Left ventricle myocardium inferior (tissue), 1 donor: ENCODE results near the gene DMRT2. TPM values are rescaled to one million over a fixed set of nuclear protein-coding genes. Genes with fewer than 3 reads are reported as not detected.

Experiments
- DNase-seq: peaks from one replicate; pipeline ENCODE4 v3.0.0-alpha.2; 2020
- H3K27ac ChIP-seq: fragments of 200-600 bp; replicated peaks from 2 replicates; pipeline ENCODE4 v1.8.0; 2021
- H3K27me3 ChIP-seq: fragments of 200-600 bp; 2 replicates; pipeline ENCODE4 v1.8.0; 2021; ENCODE audit warnings: low read depth
- H3K36me3 ChIP-seq: fragments of 200-600 bp; 2 replicates; pipeline ENCODE4 v1.8.0; 2021
- H3K4me1 ChIP-seq: fragments of 200-600 bp; 2 replicates; pipeline ENCODE4 v1.8.0; 2021
- H3K4me3 ChIP-seq: fragments of 200-600 bp; 2 replicates; pipeline ENCODE4 v1.8.0; 2021; ENCODE audit warnings: mild to moderate bottlenecking, moderate library complexity
- H3K9me3 ChIP-seq: fragments of 200-600 bp; replicated peaks from 2 replicates; pipeline ENCODE4 v1.8.0; 2021
- intact Hi-C: fragments of 100-400 bp; cut with micrococcal nuclease; formaldehyde crosslinking; loops from one replicate; pipeline ENCODE4 v1.11.0; 2022
- total RNA-seq: library from RNA; stranded (reverse); fragmentation: NEBNext Ultra II Directional; extraction: Animal tissue kit (Norgen Biotek cat#: 25700); gene quantifications from one replicate; pipeline ENCODE4 v1.2.1, GENCODE V29; 2021
- TF ChIP-seq, protein P1 (sequence below): fragments of 200-600 bp; IDR thresholded peaks from 2 replicates; pipeline ENCODE4 v1.8.0; 2021; ENCODE audit warnings: antibody characterized with exemption, mild to moderate bottlenecking, borderline replicate concordance
- donor health status: DM: no; HTN: yes; CAD: no; lungs with severe emphysema.

Gene DMRT2
- total RNA-seq, 1 donor from 2014 or later: not detected

DNA sequence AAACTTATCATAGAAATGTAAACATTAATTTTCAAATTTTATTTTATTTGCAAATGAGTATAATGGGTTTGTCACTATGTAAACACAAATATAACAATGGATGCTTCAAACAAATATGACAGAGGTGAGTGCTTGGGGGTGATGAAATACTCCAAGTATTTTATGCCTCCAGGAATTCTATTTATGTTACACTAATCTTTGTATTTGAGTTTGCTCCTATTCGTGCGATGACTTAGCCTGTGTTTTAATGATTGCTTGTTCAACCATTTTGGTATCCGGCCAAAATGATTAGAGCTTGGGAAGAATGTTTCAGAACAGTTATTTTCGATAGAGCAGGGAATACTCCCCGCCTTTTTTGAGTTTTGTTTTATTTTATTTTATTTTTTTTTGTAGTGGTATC lies 5.0 kb downstream of the DMRT2 start:
- Histone ChIP-seq H3K36me3 (no peaks in the 10 kb centered on the region), H3K4me3 (no peak overlapping the region), H3K27ac (no peak overlapping the region), H3K9me3 (no peaks in the 10 kb centered on the region), H3K27me3 (peaks cover 100% of the 10 kb centered on the region), H3K4me1 (peaks cover 29% of the 10 kb centered on the region)
- TF ChIP-seq, protein P1, sequence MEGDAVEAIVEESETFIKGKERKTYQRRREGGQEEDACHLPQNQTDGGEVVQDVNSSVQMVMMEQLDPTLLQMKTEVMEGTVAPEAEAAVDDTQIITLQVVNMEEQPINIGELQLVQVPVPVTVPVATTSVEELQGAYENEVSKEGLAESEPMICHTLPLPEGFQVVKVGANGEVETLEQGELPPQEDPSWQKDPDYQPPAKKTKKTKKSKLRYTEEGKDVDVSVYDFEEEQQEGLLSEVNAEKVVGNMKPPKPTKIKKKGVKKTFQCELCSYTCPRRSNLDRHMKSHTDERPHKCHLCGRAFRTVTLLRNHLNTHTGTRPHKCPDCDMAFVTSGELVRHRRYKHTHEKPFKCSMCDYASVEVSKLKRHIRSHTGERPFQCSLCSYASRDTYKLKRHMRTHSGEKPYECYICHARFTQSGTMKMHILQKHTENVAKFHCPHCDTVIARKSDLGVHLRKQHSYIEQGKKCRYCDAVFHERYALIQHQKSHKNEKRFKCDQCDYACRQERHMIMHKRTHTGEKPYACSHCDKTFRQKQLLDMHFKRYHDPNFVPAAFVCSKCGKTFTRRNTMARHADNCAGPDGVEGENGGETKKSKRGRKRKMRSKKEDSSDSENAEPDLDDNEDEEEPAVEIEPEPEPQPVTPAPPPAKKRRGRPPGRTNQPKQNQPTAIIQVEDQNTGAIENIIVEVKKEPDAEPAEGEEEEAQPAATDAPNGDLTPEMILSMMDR: no peak
- no peak for DNase-seq
- intact Hi-C loops: no loop called here

DNA sequence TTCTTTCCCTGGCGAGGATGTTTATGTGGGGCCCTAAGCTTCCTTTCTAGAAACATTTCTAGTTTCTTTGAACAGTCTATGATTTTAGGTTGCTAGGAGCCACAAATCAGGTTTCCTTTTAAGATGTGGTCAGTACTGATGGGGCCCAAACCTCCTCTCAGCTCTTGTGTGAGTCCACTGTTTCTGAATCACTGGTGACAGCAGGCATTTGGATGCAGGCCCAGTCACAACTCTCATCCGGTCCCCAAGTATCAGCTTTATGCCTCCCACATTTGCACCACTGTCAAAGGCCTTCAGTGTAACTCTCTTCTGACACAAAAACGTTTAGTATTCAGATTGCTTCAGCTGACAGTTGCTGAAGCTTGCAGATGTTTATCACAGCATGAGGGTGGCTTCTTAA lies 7.8 kb downstream of the DMRT2 start:
- TF ChIP-seq, protein P1: no peak
- Histone ChIP-seq H3K27me3 (peaks cover 99% of the 10 kb centered on the region), H3K4me1 (peaks cover 1% of the 10 kb centered on the region), H3K27ac (no peak overlapping the region), H3K9me3 (no peaks in the 10 kb centered on the region), H3K36me3 (no peaks in the 10 kb centered on the region), H3K4me3 (no peak overlapping the region)
- intact Hi-C loops: no loop called here
- DNase-seq: no peak

DNA sequence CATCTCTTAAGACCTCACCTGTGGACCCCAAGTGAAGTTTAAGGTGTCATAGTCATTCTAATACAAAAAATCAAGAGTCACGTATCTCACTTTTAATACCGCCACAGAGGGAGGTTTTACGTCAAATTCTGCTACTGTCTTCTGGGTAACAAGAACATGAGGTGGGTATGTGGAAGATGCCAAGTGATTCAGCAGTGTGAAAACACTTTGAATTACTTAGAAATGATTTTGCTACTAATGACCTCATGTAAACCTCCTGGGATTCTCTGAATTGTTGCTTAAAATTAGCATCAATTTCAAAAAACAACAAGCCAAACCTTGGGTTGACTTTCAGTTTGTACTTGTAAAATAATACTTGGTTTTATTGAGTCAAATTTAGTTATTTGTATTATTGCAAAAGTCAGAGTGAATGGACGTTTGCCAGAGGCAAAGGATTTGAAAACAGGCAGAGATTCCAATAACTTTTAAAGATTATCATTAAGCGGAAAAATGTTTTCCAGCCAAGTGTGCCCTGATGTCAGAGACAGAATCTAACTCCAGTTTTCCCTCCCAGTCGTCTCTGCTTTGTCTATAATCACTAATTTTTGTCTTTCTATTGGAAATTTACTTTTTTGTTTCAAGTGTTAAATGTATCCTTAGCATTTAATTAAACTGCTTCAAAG lies 8.8 kb downstream of the DMRT2 start:
- Histone ChIP-seq H3K36me3 (no peaks in the 10 kb centered on the region), H3K4me3 (no peak overlapping the region), H3K9me3 (no peaks in the 10 kb centered on the region), H3K27me3 (peaks cover 89% of the 10 kb centered on the region), H3K27ac (no peak overlapping the region), H3K4me1 (no peaks in the 10 kb centered on the region)
- TF ChIP-seq, protein P1: no peak
- no peak for DNase-seq
- intact Hi-C loops: no loop called here

DNA sequence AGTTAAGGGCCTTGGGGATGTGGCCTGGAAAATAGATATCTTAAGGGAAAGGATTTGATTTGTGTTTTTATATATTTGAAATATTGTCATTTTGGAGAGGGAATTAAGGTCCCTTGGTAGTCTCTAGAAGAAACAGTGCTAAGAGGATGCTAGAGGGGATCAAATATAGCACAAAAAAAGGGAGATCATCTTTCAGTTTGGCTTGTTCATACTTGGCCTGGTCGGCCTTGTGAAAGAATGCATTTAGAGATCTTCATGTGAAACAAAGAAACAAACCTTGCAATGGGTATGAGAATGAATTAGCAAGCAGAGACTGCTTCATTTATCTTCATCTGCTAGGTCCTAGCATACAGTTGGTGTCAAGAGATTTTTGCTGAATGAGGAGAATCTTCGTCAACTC lies 15.0 kb downstream of the DMRT2 start:
- H3K4me1 ChIP-seq: no peaks in the 10 kb centered on the region
- no peak for DNase-seq
- TF ChIP-seq, protein P1: no peak
- peaks cover 36% of the 10 kb centered on the region for H3K27me3 ChIP-seq
- H3K36me3 ChIP-seq: no peaks in the 10 kb centered on the region
- no peak overlapping the region for H3K27ac ChIP-seq
- intact Hi-C loops: no loop called here
- peaks cover 10% of the 10 kb centered on the region for H3K9me3 ChIP-seq
- H3K4me3 ChIP-seq: no peak overlapping the region

DNA sequence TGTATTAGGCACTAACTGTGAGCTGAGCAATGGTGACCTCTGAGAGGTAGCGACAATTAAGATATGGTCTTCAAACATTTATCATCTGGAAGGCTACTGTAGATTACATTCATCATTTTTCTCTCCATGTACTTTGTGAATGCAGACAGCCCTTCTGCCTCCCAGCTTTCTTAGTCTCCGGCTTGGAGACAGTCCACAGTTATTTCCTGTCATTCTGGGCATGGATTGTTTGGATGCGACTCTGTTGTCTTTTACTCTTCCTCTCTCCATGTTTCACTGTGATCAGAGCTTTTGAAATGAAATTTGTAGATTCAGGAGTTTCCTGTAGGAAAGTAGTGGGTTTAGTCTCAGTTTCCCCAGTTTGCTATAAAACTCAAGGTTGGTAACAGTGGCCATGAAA lies 20.5 kb downstream of the DMRT2 start:
- Histone ChIP-seq H3K27me3 (peaks cover 29% of the 10 kb centered on the region), H3K4me1 (no peaks in the 10 kb centered on the region), H3K4me3 (no peak overlapping the region), H3K27ac (no peak overlapping the region), H3K36me3 (no peaks in the 10 kb centered on the region), H3K9me3 (peaks cover 10% of the 10 kb centered on the region)
- no peak for DNase-seq
- intact Hi-C loops: no loop called here
- TF ChIP-seq, protein P1: no peak

DNA sequence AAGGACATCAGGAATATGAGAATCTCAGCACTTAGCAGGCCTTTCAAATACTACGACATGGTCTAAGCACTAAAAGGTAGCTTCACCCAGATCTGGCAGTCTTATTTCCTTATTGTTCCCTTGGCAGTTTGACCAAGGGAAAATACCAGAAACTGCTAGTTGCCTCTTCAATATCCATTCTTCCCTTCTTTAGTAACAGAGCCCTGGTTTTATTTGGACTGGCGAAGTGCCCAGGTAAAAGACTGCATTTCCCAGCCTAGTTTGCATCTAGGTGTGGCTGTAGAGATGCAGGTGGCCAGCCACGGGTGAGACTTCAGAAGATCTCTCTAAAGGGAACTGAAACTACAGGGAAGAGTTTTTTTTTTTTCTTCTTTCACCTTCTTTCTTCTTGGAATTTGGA lies 21.6 kb downstream of the DMRT2 start:
- TF ChIP-seq, protein P1: no peak
- H3K36me3 ChIP-seq: no peaks in the 10 kb centered on the region
- DNase-seq: no peak
- H3K27me3 ChIP-seq: peaks cover 38% of the 10 kb centered on the region
- no peaks in the 10 kb centered on the region for H3K4me1 ChIP-seq
- no peak overlapping the region for H3K4me3 ChIP-seq
- intact Hi-C loops: no loop called here
- H3K27ac ChIP-seq: no peak overlapping the region
- peaks cover 9% of the 10 kb centered on the region for H3K9me3 ChIP-seq
